T-helper 2 cell treated with Interferon-gamma antibody and Interleukin-4, amounts not matched to agents 100 ng/mL and 5 ng/mL, for 36 hours (primary cell): ENCODE results near the gene CD14. TPM values are rescaled to one million over a fixed set of nuclear protein-coding genes. Genes with fewer than 3 reads are reported as not detected.
"Not testable (repeated sequence)": the region's sequence is repeated elsewhere in the genome, so short reads cannot be mapped to it uniquely, and the experiment has no call there.

Source experiments
- intact Hi-C: fragments of 100-400 bp; cut with micrococcal nuclease; formaldehyde crosslinking; loops from one replicate; pipeline ENCODE4 v1.15.1; 2023
- total RNA-seq: library from RNA; stranded (reverse); gene quantifications from 2 replicates; pipeline ENCODE4 v1.2.3, GENCODE V29; 2022

Gene CD14
- 0.27 and 0.32 TPM in 2 replicates for total RNA-seq

DNA sequence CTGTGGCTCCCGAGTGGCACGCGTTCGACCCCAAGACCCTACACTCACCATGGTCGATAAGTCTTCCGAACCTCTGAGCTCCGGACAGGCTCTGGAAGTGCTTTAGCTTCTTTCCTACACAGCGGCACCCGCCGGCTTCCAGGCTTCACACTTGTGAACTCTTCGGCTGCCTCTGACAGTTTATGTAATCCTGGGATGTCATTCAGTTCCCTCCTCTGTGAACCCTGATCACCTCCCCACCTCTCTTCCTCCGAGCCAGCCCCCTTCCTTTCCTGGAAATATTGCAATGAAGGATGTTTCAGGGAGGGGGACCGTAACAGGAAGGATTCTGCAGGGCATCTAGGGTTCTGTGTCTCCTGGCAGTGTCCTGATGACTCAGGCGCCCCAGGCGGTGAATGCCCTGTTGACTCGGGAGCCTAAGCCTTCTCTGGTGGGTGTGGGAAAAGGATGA, at the start of gene CD14:
Gene CD14, minus strand, starts transcription at position 155 of the 451 bp plus-strand sequence. Its CDS starts 104 bp downstream, at position 51.
- intact Hi-C loops, result no loop called here

DNA sequence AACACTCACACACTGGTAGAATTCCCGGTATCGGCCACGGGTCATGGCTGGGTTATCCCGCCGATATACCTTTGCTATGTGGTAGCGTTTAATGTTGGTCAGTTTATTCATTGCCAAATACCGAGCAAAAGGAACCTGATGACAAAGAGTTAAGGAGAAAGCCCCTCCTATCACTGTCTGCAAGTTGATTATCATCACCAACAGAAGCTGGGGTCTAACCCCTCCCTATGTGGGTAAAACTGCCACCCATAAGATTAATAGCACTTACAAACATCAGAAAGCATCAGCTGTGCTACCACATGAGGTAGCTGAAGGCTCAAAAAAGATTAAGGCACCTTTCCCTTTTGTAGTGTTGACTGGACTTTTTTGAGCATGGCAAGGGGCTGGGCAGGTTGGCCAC, 46.0 kb upstream of the CD14 start:
- intact Hi-C loops, result no loop called here

DNA sequence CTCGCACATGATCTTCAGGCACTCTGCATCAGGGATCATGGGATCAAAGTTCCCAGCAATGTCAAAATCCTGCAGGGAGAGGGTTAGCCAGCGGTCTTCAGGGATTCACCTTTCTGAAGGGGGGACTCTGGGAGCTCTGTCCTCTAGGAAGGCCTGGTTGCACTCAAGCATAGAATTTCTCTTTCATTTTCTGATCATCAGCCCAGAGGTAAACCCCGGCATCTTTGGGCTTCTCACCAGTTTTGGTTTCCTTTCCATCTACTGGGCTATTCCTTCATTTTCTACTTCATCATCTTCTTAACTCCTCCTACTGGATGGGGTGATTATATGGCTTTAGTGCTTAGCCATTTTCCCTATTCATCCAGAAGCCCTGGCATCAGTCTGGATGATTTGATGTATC, 45.0 kb upstream of the CD14 start:
- intact Hi-C loops, result no loop called here

DNA sequence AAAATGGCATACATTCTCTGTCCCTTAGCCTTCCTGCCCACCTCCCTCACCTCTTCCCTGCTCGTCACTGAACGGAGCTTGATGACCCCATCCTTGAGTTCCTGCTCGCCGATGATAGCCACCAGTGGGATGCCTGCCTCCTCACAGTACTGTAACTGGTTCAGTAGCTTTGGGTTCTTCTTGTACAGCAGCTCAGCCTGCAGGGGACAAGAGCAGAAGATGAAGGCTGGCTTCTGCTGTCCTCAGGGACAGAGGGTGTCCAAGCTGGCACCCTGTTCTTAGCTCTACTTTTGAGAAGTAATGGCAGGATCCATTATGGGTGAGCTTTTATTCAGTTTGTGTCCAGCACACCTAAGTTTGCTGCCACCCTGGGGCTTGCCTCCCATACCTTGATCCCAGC, 41.7 kb upstream of the CD14 start:
- intact Hi-C loops, result no loop called here

DNA sequence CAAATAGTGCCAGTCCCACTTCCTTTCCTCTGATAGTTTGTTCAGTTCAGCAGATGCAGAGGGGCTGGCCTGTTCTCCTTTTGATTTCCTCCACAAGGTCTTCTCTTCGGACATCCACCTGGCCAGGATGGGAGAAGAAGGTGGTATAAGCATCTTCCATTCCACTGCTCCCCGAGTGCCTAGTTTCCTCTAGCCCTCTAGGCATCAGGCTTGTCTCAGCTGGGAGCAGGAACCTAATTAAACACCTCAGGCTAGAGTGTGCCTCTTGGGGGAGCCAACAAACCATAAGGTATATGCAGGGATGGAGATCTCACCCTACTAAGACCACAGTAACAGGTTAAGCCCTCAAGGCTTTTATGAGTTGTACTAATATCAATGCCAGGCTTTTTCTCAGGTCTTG, 41.2 kb upstream of the CD14 start:
- intact Hi-C loops, result no loop called here

DNA sequence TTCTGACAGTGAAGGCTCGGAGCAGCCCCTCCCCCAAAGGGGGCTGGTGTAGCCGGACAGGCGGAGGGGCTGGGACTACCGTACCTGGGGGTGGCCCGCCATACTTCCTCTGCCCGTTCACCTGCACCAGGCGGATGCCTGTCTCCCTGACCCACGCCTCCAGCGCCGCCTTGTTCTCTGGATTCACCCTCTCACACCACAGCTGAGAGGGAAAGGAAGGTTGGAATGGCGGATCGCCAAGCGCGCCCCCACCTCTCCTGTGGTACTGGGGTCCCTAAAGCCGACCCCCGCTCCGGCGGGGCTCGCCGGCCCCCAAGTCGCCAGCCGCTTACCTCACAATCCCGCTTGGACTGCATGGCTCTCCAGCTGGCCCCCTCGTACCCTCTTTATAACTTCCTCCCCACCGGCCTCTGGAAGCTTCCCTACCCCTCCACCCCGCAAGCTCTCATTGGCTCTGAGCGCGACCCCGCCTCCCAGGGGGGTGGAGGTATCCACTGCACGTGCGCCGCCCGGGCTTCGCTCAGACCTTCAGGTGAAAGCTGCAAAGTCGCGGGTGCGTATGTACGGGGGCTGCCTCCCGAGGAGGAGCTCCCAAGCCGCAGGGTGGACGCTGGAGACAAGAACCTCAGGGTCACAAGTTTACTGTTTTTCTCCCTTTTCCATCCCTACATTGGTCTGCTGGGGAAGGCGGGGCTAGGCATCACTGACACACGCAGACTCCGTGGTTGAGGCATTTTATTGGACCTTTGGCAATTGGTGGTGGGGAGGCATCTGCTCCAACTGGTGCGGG, 40.4 kb upstream of the CD14 start, which contains the start of gene DND1:
Gene DND1, minus strand, starts transcription at position 390 of the 790 bp plus-strand sequence. Its CDS starts 34 bp downstream, at position 356.
- intact Hi-C loops, result no loop called here

DNA sequence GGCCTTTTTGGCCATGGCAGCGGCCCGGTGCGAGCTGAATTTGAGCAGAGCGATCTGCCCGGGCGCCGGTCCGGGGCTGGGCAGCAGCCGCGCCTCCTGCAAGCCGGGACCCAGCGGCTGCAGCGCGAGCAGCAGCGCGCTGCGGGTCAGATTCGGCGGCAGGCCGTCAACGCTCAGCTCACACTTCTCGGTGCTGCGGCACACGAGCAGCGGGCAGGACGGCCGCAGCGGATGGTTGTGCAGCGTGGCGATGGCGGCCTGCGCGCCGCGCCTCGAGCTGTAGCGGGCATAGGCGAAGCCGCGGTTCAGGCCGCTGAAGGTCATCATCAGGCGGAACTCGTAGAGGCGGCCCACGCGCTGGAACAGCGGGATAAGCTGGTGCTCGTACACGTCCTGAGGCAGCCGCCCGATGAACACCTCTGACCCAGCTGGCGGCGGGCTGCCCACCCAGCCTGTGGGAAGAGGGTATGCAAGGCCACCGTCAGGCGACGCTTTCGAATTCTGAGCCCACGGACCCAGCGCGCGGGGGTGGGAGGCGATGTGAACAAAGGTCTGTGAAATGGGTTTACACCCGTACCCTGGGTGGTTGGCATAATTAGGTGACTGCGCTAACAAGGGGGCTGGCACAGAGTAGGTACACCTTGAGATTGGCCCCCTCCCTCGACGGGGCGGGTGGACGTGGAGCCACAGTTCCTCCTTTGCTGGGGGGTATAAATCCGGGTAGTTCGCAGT, 39.6 kb upstream of the CD14 start:
- intact Hi-C loops, result no loop called here

DNA sequence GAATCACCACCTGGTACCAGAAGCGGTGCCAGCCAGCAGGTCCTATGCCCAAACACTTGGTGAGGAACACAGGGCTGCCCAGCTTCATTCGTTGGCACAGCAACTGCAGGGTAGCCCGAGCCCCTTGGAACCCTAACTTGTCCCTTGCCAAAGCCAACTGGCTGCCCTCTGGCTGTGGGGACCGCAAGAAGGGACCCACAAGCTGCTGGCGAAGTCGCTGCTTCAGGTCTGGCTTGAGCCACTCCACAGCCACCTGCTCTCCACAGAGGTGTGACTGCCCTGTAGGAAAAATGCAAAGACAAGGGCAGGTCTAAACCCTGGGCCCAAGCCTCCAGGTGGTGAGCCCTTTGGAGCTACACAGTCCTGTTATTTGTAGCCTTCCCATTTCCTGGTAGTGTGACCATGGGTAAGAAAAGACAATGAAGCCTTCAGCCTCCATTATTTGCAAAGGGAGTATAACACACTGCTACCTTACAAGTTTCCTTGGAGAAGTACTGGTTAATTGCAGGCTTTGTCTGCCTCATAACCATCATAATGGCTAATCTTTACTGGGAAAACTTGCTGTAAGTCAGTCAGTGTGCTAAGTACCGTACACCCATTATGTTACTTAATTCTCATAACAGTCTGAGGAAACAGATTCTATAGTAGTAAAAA, 38.6 kb upstream of the CD14 start:
- intact Hi-C loops, result no loop called here

DNA sequence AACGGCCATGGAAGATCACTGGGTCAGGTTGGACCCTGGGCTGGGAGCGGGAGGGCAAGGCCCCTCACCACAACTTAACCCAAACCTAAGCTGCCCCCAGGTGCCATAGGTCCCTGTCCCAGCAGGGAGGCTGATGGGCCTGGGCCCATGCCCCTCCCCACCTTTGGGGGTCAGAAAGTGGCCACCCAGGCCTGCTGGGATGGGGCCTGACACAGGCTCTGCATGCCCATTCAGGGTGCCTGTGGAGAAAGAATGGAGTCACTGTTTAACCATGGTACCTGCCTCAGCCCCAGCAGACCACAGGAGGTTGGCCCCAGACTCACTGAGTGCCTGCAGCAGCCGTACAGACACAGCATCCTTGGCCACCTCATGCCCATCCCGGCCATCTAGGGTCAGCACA, 38.1 kb upstream of the CD14 start:
- intact Hi-C loops, result not testable (repeated sequence)

DNA sequence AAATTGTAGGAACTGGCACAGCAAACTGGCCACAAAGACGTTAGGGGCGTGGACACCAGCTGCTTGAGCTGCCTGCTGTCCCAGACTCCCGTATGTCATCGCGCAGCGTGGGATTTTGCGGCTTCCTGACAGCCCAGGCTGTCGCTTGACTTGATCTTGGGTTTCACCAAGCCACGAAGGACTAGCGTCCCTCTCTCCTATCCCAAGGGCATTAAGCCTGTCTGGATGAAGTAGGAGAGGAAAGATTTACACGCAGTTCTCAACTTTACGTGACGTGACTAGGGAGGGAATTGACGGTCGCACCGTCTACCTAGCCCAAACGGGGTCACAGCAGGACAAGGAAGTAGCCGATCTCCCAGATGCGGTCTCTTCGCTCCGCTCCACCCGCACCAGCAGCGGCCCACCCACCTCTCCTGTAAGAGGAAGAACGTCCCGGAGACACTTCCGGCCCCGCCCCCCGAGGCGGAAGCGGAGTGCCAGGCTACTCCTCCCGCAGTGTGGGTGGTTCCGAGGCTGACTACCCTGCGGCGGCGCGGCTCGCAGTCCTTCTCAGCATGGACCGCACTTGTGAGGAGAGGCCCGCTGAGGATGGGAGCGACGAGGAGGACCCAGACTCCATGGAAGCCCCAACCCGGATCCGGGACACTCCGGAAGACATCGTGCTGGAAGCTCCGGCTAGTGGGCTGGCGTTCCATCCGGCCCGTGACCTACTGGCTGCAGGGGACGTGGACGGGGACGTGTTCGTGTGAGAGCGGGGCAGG, 31.6 kb upstream of the CD14 start, which contains the start of gene WDR55:
Gene WDR55, plus strand, starts transcription at position 546 of the 761 bp plus-strand sequence. Its CDS starts 9 bp downstream, at position 555.
- intact Hi-C loops, result loop anchor here (1.0 kb wide), 7 partner anchors 17 to 263 kb away; partner anchors contain the start of genes ANKHD1, APBB3, HARS1 and HARS2

DNA sequence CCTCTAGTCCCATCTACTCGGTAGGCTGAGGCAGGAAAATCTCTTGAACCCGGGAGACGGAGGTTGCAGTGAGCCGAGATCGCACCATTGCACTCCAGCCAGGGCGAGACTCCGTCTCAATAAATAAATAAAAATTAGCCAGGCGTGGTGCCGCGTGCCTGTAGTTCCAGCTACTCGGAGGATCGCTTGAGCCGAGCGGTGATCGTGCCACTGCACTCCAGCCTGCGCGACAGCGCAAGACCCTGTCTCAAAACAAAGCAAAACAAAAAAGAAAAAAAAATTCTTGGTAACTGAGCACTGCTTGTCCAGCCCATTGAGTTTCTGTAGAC, 31.0 kb upstream of the CD14 start:
- intact Hi-C loops, result loop anchor here (1.0 kb wide), 7 partner anchors 17 to 263 kb away; partner anchors contain the start of genes ANKHD1, APBB3, HARS1 and HARS2

DNA sequence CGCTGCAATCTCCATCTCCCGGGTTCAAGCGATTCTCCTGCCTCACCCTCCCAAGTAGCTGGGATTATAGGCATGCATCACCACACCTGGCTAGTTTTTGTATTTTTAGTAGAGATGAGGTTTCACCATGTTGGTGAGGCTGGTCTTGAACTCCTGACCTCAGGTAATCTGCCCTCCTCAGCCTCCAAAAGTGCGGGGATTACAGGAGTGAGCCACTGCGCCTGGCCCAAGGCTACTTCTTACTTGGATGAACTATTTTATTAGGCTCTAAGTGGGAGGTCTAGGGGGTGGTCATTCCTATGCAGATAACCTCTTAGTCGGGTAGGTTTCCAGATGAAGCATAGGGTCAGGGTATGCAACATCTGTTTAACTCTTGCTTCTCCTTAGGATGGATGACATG, 27.4 kb upstream of the CD14 start:
- intact Hi-C loops, result not testable (repeated sequence)

DNA sequence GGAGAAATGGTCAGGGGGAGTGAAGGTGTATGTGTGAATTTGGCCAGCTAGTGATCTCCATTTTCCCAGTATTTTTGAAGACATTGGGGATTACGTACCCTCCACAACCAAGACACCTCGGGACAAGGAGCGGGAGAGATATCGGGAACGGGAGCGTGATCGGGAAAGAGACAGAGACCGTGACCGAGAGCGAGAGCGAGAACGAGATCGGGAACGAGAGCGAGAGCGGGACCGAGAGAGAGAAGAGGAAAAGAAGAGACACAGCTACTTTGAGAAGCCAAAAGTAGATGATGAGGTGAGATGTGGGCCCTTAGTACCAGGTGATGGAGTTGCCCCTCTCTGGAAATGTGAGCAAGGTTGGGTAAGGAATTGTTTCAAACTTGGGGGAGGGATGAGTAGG, 25.9 kb upstream of the CD14 start:
- intact Hi-C loops, result no loop called here

DNA sequence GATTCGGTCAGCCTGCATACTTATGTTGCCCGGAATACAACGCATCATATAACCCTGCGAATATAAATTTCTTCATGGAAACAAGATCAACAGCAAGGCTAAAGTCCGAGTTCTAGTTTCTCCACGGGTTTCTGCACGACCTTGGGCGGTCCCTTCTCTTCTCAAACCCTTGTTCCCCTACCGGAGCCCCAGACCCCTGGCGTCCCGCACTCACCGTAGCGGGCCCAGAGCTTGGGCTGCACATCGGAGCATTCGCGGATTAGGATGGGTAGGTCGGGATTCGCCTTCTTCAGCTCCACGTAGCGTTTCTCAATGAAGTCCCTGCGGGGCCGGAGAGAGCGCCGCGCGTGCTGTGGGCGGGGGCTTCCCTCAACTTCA, 14.1 kb upstream of the CD14 start:
- intact Hi-C loops, result loop anchor here (1.0 to 2.0 kb wide), 8 partner anchors 8 to 674 kb away; partner anchors contain the start of genes APBB3, HARS1, HARS2 and SLC35A4

DNA sequence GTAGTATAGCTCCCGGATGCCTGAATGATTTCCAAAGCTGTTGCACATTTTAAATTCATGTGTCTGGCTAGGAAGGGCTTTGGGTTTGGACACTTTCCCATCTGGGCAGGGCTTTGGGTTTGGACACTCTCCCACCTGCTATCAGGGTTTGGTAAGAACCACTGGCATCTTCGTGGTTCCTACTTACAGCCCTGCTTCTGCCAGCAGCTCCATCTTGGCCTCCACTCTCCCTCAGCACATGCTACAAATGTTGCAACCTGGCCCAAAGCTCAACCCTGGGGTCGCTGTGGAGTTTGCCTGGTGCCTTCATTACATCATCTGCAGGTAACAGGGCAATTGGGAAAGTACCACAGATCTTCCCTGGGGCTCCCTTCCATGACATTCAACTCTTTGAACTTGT, 9.7 kb upstream of the CD14 start:
- intact Hi-C loops, result no loop called here

DNA sequence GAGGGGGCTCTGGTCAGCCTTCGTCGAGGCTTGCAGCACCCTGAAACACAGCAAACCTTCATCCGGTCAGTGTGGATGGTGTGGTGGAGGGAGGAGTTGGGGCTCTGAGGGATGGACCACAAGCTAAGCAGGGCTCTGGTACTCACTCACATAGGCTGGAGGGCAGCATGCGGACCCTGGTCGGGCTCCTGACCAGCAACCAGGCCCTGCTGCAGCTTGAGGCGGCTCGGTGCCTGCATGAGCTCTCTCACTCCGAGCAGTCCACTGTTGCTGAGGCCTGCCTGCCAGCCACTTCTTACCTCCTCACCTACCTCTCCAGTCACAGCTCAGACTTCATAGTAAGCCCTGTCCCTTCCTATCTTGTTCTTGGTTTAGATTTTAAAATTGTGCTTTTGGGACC, 8.7 kb upstream of the CD14 start:
- intact Hi-C loops, result no loop called here

DNA sequence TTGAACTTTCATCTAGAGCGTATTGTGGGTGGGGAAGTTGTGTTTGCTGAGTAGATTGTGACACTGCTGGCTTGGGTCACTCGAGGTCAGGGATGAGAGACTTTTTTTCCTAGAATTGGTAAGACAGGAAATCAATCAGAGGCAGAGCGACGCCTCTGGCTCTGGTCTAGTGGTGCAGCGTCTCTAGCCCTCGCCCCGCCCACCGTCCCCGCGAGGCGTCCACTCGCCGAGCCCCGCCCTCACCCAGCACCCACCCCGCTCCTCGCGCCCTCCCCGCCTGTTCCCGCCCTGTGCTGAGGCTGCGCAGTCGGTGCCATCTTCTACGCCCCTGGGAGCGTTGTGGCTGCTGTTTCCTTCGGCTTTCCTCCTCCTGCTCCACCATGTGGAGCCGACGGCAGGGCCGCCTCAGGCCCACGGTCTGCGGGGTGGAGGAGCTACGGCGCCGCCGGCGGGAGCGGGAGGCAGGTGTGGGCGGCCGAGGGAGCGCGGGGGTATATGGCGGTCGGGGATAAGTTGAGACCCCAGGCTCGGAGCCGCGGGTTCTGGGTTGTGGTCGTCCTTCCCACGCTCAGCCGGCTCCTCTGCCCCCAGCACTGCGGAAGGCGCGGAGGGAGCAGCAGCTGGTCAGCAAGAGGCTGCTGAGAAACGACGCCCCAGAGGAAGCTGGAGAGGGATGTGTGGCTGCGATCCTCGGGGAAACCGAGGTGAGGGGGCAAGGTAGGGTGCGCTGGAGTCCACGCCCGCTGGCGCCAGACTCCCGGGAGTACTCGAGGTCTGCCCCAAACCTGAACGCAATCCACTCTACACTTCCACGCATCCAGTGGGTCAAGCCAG, 6.4 kb upstream of the CD14 start, which contains the start of gene TMCO6:
Gene TMCO6, plus strand, starts transcription at position 304 of the 834 bp plus-strand sequence. Its CDS starts 77 bp downstream, at position 381.
- intact Hi-C loops, result loop anchor here (1.0 to 5.0 kb wide), 11 partner anchors 8 to 397 kb away; partner anchors contain the start of genes ANKHD1, APBB3, HARS1 and HARS2

DNA sequence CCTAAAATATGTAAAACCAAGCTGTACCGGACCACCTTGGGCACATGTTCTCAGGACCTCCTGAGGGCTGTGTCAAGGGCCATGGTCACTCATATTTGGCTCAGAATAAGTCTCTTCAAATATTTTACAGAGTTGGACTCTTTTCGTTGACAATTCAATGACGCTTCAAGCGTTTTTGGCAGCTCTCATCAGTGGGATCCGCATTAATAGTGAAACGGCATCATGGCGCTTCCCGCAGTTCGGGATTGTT, 5.8 kb upstream of the CD14 start:
- intact Hi-C loops, result loop anchor here (1.0 to 5.0 kb wide), 11 partner anchors 8 to 397 kb away; partner anchors contain the start of genes ANKHD1, APBB3, HARS1 and HARS2

DNA sequence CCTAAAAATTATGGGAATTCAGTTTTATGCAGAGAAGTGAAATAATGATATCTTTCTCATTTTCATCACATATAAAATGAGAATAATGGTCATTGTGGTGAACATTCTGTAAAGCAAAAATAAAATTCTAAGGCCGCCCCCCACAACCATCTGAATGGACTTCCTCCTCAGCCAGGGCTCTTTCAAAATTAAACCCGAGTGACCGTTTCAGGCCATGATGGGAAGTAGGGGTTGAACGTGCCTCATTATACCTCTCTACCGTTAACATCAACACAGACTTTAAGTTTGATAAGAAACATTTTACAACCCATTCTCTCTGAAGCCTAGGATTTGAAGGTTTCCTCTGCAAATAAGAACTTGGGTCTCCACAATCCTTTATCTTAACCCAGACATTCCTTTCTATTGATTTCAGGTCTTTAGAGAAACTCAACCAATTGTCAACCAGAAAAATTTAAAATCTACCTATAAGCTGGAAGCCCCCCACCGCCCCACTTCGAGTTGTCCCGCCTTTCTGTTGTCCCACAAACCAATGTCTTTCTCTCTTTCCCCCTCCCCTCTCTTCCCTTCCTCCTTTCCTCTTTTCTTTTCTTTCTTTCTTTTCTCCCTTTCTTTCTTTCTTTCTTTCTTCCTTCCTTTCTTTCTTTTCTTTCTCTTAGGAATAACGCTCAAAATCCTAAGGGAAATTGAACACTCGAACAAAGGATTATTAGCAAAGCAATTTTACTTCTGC, 4.6 kb upstream of the CD14 start:
- intact Hi-C loops, result loop anchor here (2.0 to 5.0 kb wide), 4 partner anchors 63 to 395 kb away; partner anchors contain the start of genes PFDN1, SLC4A9 and ZMAT2
